Esophagus (tissue), 2 donors: ENCODE results near the gene MXD3. TPM values are rescaled to one million over a fixed set of nuclear protein-coding genes. Genes with fewer than 3 reads are reported as not detected.

ENCODE experiments used
- H3K27ac ChIP-seq, 2 donors: one replicate each; pipeline ENCODE4 v1.5.1; 2013; ENCODE audit warnings: low read depth in 2 of 2, mild to moderate bottlenecking in 2 of 2, inconsistent platforms in 1 of 2, low read length in 1 of 2, moderate library complexity in 1 of 2
- H3K27me3 ChIP-seq, 2 donors: one replicate each; pipeline ENCODE4 v1.6.1; 2013; ENCODE audit warnings: low read length in 2 of 2, control low read depth in 1 of 2, mild to moderate bottlenecking in 1 of 2; ENCODE audit not compliant: insufficient read depth in 2 of 2, control insufficient read depth in 1 of 2
- H3K36me3 ChIP-seq, 2 donors: one replicate each; pipeline ENCODE4 v1.6.1; 2013; ENCODE audit warnings: low read length in 1 of 2; ENCODE audit not compliant: control insufficient read depth in 2 of 2, insufficient read depth in 2 of 2
- H3K4me1 ChIP-seq, 2 donors: one replicate each; pipeline ENCODE4 v1.6.1; 2013; ENCODE audit warnings: low read length in 1 of 2; ENCODE audit not compliant: control insufficient read depth in 2 of 2, insufficient read depth in 2 of 2
- H3K4me3 ChIP-seq, 2 donors: one replicate each; pipeline ENCODE4 v1.5.1; 2013; ENCODE audit warnings: low read length in 2 of 2, mild to moderate bottlenecking in 2 of 2, low read depth in 1 of 2, moderate library complexity in 1 of 2
- H3K9me3 ChIP-seq, 2 donors: one replicate each; pipeline ENCODE4 v1.6.1; 2013; ENCODE audit warnings: mild to moderate bottlenecking in 2 of 2, low read depth in 1 of 2, low read length in 1 of 2, moderate library complexity in 1 of 2; ENCODE audit not compliant: control insufficient read depth in 2 of 2, insufficient read depth in 1 of 2
- WGBS, 2 donors: extraction: QIAGEN DNeasy Blood & Tissue Kit; methylation state at CpG; one replicate each; pipeline ENCODE4 v1.1.7; 2013; 5-methylcytosine and 5-hydroxymethylcytosine counted together
- polyA plus RNA-seq, 2 donors: library from polyadenylated mRNA; stranded (reverse); fragments of 200-250 nt; gene quantifications; one replicate each; pipeline ENCODE4 v1.2.3, GENCODE V29; 2013
- donor health status: healthy with polysubstance abuse.
- donor health status: Bipolar disorder and iron deficiency.

The MXD3 gene
- polyA plus RNA-seq, 2 donors = 14.4 to 32.3 TPM

DNA sequence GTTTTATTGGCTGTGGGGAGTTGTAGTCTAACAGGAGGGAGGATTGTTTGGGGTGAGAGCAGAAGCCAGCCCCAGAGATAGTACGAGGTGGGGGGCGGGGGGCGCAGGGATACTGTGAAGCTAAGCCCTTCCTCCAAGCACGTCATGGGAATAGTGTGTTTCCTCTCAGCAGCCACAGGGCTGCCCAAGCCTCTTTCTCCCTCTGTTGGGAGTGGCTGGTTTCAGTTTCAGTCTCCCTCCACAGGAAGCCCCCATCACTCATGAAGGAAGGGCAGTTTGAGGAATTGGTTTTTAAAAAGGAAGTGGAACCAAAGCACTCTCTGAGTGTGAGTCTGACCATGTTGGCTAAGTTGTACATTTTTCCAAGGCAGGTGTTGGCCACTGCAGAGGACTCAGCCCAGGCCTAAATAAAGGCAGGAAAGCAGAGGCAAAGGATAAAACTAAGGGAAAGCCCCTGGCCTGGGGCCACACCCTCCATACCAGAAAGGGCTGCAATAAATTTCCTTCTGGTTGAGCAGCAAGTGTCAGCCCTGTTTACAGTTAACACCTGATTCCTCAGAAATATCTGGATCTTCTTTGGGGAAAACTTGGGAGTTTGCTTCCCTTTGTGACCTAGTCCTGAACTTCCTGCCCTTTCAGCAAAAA, 11.3 kb downstream of the MXD3 start:
- peaks cover 6 to 15% of the 10 kb centered on the region in 2 donors for H3K4me1 ChIP-seq
- H3K36me3 ChIP-seq = peaks cover 0 to 5% of the 10 kb centered on the region in 2 donors
- no peaks in the 10 kb centered on the region for H3K9me3 ChIP-seq
- no peaks in the 10 kb centered on the region for H3K27me3 ChIP-seq
- WGBS, 2 donors = 11 to 24% methylated on average over 4 of the region's 4 CpGs
- H3K27ac ChIP-seq = peak overlapping the region; percentile 78 to 88
- H3K4me3 ChIP-seq = no peak overlapping the region

DNA sequence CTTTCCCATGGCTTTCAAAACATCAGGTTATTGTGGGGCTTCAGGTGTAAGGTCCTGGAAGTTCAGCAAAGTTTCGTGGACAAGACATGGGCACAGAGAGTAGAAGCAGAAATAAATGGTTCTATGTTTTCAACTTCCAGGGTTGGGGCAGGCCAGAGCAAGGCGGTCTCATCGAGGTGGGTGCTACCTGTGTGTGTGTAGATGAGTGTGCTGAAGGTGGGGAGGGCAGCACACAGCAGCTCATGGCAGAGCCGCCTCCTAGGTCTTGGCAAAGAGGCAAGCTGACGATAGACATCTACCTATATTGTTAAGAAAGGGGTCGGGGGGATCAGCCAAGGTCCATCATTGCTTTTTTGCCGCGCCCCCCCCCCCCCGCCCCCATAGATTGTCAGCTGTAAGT, 12.0 kb downstream of the MXD3 start:
- peak overlapping the region; percentile 83 to 88 for H3K27ac ChIP-seq
- peaks cover 6 to 15% of the 10 kb centered on the region in 2 donors for H3K4me1 ChIP-seq
- WGBS, 2 donors = 72 to 73% methylated on average over 9 of the region's 9 CpGs
- no peak overlapping the region for H3K4me3 ChIP-seq
- H3K27me3 ChIP-seq = no peaks in the 10 kb centered on the region
- H3K9me3 ChIP-seq = no peaks in the 10 kb centered on the region
- peaks cover 0 to 12% of the 10 kb centered on the region in 2 donors for H3K36me3 ChIP-seq

DNA sequence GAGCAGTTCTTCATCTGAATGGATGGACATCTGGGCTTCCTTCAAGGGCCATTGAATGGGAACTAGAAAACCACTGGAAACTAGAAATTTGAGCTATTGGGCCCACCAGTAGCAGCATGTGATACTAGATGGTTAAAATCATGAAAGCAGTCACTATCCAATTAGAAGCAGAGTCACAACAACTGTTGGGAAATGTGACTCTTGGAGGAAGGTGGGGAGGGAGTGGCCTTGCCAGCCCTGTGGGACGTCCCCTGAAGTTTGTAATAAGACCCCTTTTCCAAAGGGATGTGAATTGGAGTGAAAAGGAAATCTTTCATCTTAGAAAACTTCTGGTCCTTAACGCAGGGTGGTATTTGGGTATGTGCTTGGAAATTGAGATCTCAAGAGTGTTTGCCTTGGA, 13.8 kb downstream of the MXD3 start:
- Histone ChIP-seq H3K36me3 (peaks cover 12 to 25% of the 10 kb centered on the region in 2 donors), H3K27me3 (no peaks in the 10 kb centered on the region), H3K4me3 (no peak overlapping the region), H3K4me1 (peaks cover 6 to 15% of the 10 kb centered on the region in 2 donors), H3K9me3 (no peaks in the 10 kb centered on the region), H3K27ac (no peak overlapping the region)
- WGBS, 2 donors = 87 to 95% methylated on average over 2 of the region's 2 CpGs

DNA sequence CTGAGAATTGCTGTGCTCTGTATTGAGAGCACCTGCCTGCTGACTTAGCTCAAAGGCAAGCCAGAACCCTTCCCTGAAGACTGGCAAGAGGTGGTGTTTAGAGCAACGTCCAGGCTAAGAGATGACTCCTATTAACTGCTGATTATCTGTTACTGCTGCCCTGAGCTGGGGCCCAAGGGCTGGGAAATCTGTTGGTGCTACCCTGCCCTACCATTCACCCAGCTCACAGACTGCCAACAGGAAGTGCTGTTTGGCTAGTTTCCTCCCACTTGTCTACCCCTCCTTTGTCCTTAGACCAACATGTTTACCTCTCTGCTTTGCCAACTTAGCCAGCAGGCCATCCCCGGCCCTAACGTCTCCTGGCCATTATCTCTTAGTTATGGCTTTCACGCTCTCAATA, 15.1 kb downstream of the MXD3 start:
- no peaks in the 10 kb centered on the region for H3K27me3 ChIP-seq
- H3K4me1 ChIP-seq = peaks cover 3 to 6% of the 10 kb centered on the region in 2 donors
- H3K36me3 ChIP-seq = peaks cover 19 to 33% of the 10 kb centered on the region in 2 donors
- peak overlapping the region in 1 of 2 donors; percentile 54 for H3K27ac ChIP-seq
- H3K4me3 ChIP-seq = no peak overlapping the region
- WGBS, 2 donors = 53% methylated on average over 4 of the region's 4 CpGs
- no peaks in the 10 kb centered on the region for H3K9me3 ChIP-seq

DNA sequence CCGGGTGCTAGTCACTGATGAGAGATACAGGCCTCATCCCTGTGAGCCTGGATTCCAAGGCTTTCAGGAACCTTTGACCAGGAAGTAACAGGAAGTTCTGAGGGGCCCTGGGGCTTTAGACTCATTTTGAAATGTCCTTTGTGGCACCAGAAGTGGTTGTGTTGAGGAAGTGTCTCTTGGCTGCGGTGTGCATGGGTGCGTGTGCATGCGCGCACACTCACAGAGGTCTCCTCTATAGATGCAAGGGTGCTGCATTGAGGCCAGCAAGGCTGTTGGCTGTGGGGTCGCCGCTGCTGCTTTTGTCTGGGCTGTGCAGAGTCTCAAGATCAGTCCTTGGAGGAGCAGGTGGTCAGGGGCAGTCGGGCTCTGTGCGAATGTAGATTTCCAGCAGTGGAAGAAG, 15.8 kb downstream of the MXD3 start:
- 86 to 87% methylated on average over 9 of the region's 9 CpGs for WGBS, 2 donors
- Histone ChIP-seq H3K4me3 (no peak overlapping the region), H3K9me3 (no peaks in the 10 kb centered on the region), H3K36me3 (peaks cover 19 to 33% of the 10 kb centered on the region in 2 donors), H3K4me1 (peaks cover 3% of the 10 kb centered on the region in 2 donors), H3K27me3 (no peaks in the 10 kb centered on the region), H3K27ac (peak overlapping the region in 1 of 2 donors; percentile 8)

DNA sequence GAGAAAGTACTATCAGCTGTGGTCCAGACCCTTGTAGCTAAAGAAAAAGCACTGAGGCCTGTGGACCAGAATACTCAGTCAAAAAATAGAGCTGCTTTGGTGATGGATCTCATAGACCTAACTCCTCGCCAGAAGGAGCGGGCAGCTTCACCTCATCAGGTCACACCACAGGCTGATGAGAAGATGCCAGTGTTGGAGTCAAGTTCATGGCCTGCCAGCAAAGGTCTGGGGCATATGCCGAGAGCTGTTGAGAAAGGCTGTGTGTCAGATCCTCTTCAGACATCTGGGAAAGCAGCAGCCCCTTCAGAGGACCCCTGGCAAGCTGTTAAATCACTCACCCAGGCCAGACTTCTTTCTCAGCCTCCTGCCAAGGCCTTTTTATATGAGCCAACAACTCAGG, 17.1 kb downstream of the MXD3 start:
- peaks cover 0 to 1% of the 10 kb centered on the region in 2 donors for H3K4me1 ChIP-seq
- no peaks in the 10 kb centered on the region for H3K27me3 ChIP-seq
- H3K4me3 ChIP-seq = no peak overlapping the region
- H3K9me3 ChIP-seq = no peaks in the 10 kb centered on the region
- H3K36me3 ChIP-seq = peaks cover 19 to 33% of the 10 kb centered on the region in 2 donors
- H3K27ac ChIP-seq = no peak overlapping the region
- WGBS, 2 donors = 88 to 95% methylated on average over 3 of the region's 3 CpGs

DNA sequence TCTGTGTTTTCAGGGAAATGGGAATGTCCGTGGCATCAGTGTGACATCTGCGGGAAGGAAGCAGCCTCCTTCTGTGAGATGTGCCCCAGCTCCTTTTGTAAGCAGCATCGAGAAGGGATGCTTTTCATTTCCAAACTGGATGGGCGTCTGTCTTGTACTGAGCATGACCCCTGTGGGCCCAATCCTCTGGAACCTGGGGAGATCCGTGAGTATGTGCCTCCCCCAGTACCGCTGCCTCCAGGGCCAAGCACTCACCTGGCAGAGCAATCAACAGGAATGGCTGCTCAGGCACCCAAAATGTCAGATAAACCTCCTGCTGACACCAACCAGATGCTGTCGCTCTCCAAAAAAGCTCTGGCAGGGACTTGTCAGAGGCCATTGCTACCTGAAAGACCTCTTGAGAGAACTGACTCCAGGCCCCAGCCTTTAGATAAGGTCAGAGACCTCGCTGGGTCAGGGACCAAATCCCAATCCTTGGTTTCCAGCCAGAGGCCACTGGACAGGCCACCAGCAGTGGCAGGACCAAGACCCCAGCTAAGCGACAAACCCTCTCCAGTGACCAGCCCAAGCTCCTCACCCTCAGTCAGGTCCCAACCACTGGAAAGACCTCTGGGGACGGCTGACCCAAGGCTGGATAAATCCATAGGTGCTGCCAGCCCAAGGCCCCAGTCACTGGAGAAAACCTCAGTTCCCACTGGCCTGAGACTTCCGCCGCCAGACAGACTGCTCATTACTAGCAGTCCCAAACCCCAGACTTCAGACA, 17.7 kb downstream of the MXD3 start:
- 94 to 97% methylated on average over 12 of the region's 12 CpGs for WGBS, 2 donors

DNA sequence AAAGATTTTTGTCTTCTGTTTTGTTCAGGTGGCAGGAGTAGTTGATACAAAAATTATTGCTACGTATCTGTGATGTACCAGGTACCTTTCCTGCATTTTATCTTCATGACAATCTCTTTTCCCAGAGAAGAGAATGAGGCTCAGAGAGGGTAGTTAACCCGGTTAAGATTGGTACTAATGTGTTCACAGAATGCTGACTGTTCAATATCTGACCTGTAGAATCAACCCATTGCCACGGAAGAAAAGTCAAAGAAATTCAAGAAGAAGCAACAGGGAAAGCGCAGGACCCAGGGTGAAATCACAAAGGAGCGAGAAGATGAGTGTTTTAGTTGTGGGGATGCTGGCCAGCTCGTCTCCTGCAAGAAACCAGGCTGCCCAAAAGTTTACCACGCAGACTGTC, 20.0 kb downstream of the MXD3 start:
- Histone ChIP-seq H3K27me3 (no peaks in the 10 kb centered on the region), H3K36me3 (peaks cover 19 to 37% of the 10 kb centered on the region in 2 donors), H3K4me1 (no peaks in the 10 kb centered on the region), H3K27ac (no peak overlapping the region), H3K4me3 (no peak overlapping the region), H3K9me3 (no peaks in the 10 kb centered on the region)
- WGBS, 2 donors = 95 to 98% methylated on average over 7 of the region's 7 CpGs

More for the DNA sequence above, 17.7 kb downstream of the MXD3 start:
- no peaks in the 10 kb centered on the region for H3K4me1 ChIP-seq
- no peak overlapping the region for H3K27ac ChIP-seq
- no peaks in the 10 kb centered on the region for H3K9me3 ChIP-seq
- H3K27me3 ChIP-seq = no peaks in the 10 kb centered on the region
- peaks cover 19 to 33% of the 10 kb centered on the region in 2 donors for H3K36me3 ChIP-seq
- no peak overlapping the region for H3K4me3 ChIP-seq

DNA sequence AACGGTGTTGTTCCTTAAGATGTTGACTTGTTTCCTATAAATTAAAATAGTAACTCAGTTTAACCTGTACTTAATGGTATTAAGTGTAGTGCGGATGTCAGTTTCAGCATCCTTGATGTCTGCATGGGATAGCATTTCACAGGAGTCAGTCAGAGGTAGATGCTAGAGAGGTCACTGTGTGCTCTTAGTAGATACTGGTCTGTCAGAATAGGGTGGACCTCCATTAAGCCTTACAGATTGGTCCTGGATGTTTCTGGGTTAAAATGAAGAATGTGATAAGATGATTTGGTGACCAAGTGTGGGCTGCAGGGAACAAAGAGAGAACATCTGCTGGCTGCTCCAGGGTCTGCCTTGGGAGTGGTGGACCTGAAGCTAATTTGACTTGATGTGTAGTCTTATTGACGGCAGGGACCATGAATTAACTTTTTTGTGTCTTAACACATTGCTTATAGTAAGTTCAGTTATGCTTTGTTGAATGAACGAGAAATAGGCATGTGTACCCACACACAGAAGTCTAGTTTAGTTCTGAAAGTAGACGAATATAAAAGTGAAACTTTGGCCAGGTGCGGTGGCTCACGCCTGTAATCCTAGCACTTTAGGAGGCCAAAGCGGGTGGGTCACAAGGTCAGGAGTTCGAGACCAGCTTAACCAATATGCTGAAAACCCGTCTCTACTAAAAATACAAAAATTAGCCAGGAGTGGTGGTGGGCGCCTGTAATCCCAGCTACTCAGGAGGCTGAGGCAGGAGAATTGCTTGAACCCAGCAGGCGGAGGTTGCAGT, 20.7 kb downstream of the MXD3 start:
- Histone ChIP-seq H3K4me3 (no peak overlapping the region), H3K36me3 (peaks cover 19 to 38% of the 10 kb centered on the region in 2 donors), H3K27ac (no peak overlapping the region), H3K27me3 (no peaks in the 10 kb centered on the region), H3K4me1 (no peaks in the 10 kb centered on the region), H3K9me3 (no peaks in the 10 kb centered on the region)
- WGBS, 2 donors = 93 to 94% methylated on average over 12 of the region's 12 CpGs
